GM12878 (cell line): ENCODE results near the gene LDOC1.

ENCODE experiments used
- JUNB ChIP-seq: IDR thresholded peaks from 2 replicates; pipeline ENCODE4 v1.6.1; 2016; ENCODE audit warnings: antibody characterized with exemption, mild to moderate bottlenecking
- TF ChIP-seq, protein P1 (sequence below), 3 experiments: IDR thresholded peaks in 2 of 3; conservative IDR thresholded peaks in 1 of 3; 2 replicates each; pipeline ENCODE4 v1.5.1; 2011; ENCODE audit warnings: low read depth in 3 of 3, low read length in 3 of 3, mild to moderate bottlenecking in 3 of 3, control low read depth in 2 of 3, moderate library complexity in 2 of 3, inconsistent platforms in 1 of 3, mixed read lengths in 1 of 3; ENCODE audit not compliant: control insufficient read depth in 2 of 3, insufficient read depth in 1 of 3; ENCODE audit errors: extremely low read depth in 1 of 3

- TF ChIP-seq, protein P1, sequence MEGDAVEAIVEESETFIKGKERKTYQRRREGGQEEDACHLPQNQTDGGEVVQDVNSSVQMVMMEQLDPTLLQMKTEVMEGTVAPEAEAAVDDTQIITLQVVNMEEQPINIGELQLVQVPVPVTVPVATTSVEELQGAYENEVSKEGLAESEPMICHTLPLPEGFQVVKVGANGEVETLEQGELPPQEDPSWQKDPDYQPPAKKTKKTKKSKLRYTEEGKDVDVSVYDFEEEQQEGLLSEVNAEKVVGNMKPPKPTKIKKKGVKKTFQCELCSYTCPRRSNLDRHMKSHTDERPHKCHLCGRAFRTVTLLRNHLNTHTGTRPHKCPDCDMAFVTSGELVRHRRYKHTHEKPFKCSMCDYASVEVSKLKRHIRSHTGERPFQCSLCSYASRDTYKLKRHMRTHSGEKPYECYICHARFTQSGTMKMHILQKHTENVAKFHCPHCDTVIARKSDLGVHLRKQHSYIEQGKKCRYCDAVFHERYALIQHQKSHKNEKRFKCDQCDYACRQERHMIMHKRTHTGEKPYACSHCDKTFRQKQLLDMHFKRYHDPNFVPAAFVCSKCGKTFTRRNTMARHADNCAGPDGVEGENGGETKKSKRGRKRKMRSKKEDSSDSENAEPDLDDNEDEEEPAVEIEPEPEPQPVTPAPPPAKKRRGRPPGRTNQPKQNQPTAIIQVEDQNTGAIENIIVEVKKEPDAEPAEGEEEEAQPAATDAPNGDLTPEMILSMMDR (IDR thresholded peaks at IDR 0.05 in 2 of 3, conservative IDR thresholded peaks at IDR 0.05 in 1 of 3; ENCODE audit: control insufficient read depth in 2 of 3, extremely low read depth in 1 of 3, insufficient read depth in 1 of 3, low read depth in 3 of 3, low read length in 3 of 3): no peak
- TF ChIP-seq JUNB: no peak
Measured at GRCh38 chrX:141158084-141158483, 18.8 kb downstream of the LDOC1 start.
